NCI-H2107 (cell line): Measurements from ENCODE around the gene HIVEP1.

Experiments used
- DNase-seq: peaks from one replicate; lab custom pipeline; 2025; lab: John Stamatoyannopoulos, UW

HIVEP1 gene

DNA sequence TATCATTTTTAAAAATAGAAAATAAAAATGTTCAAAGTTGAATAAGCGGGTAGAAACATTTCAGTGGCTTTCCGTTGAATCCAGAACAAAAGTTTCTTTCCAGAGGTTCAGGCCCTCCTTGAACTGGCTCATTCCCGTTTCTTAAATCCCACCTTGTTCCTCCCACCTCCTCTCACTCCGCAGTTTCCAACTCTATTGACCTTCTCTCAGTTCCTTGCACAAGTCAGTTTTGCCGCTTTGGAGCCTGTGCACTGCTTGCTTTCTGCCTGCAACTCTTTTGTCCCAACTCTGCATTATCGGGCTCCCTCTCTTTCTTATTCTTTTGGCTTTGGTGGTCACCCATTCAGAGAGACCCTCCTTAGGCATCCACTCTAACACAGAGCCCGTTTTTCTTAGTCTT lies 178.1 kb downstream of the HIVEP1 start:
- no peak for DNase-seq

DNA sequence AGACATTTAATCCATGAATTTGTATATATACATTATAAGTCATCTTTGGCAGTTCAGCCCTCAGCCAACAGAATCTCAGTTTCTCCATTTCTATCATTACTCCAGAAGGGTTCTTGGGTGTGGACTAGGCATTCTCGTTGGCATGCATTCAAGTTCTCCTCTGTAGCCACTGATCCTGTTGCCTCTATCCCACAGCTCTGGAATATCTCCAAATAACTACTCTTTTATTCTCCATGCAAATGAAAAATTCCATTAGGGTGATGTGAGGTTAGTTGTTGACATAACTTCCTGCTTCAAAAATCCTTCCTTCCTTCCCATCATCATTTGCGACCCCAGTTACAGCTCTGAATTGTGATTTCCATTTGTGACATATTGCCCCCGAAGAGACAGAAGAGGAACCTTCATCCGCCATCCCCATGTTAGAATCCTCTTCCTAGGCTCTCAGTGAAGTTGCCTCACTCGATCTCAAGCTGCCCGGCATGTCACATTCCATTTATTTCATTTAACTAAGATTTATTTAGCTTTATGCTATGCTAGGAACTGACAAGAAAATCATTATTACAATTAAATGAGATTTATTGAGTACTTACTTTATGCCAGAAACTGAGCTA lies 184.3 kb downstream of the HIVEP1 start:
- no peak for DNase-seq

DNA sequence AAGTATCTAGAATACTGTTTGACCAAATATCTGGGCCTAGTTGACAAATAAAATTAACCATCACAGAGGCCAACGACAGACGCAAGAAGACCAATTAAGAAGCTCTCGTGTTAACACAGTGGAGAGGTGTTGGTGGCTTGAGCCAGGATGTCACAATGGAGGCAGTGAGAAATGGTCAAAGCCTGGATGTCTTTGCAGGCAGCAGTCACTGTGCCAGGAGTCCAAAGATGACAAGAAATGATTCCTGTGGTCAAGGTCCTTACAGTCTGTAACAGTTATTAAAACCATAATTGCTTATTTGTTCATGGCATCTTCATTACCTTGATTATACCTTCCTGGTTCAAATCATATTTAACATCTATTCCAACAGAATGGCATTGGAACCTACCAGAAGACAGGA lies 186.7 kb downstream of the HIVEP1 start:
- no peak for DNase-seq

DNA sequence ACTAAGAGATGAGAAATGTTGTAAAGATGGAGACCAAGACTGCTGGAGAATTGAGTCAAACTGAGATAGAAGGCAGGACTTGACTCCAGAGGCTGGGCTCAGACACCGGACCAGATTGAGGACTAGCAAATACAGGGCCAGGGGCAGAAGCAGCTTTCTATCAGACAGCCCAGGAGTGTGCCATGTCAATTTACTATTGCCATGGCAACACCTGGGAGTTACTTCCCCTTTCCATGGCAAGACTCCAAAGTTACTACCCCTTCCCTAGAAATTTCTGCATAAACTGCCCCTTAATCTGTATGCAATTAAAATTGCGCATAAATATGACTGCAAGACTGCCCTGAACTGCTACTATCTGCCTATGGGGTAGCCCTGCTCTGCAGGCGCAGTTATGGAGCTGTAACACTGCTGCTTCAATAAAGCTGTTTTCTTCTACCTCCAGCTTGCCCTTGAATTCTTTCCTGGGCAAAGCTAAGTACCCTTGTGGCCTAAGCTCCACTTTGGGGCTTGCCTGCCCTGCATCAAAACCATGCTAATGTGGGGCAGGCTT lies 188.0 kb downstream of the HIVEP1 start:
- DNase-seq, result no peak

DNA sequence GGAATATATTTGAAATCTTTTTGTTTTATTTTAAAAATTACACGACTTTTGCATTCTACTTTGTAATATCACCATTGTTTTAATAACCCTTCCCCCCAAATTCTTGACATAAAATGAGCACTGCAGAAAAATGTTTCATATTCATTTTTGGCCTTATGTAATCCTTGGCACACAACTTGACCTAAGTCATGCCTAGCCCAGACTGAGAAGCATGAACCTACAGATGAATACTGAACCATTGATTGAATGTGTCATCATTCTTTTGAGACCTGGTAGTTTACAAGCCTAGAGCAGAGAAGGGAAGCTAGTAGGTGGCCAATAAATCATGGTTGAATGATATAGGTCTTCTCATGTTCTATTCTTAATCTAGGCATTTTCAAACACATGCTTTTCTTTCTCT lies 188.6 kb downstream of the HIVEP1 start:
- DNase-seq, result no peak

DNA sequence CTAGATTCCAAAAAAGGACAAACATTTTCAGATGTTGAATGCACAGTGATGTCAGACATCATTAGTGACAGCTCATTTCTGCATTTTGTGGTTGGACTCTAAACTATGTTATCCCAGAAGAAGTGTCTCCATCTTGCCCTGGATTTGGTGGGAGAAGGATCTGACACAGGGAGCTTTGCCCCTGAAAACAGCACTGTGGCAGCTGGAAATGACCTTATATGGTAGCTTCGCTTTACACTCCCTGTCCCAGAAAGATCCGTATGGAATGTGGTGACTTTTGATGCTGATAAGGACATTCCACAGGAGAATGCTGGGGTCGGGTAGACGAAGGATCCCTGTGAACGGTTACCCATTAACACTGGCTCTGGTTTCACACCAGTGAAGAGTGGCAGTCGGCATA lies 190.9 kb downstream of the HIVEP1 start:
- no peak for DNase-seq

DNA sequence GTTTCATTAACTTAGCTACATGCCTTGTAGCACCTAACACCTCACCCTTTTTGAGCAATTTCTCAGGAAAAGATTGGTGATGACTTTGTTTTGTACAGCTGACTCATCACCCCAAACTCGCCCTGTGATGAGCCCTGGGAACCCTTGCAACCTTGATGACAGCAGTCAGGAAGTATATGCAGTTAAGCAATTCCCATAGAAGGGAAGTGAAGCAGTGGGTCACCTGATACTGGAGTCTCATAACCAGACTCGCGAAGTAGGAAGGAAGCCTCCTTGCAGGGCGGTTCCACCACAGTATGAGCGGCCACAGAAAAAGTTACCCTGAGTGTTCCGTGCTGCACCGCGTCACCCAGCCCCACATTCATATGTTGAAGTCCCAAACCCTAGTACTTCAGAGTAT lies 196.1 kb downstream of the HIVEP1 start:
- DNase-seq, result no peak

DNA sequence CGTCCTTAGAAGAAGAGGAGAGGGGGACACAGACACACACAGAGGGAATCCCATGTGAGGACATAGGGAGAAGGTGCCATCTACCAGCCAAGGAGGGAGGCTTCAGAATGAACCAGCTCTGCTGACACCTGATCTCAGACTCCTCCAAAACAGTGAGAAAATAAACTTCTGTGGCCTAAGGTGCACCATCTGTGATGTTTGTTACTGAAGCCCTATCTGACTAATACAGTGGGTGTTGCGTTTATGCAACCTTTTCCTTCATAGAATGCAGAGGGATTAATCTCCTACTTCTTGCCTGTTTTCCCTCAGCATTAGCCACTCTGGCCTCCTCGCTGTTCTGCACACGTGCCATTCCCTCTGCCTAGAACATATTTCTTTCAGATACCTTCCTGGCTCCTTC lies 196.6 kb downstream of the HIVEP1 start:
- no peak for DNase-seq
